ENCODE results near the gene MUC6. TPM values are rescaled to one million over a fixed set of nuclear protein-coding genes. Genes with fewer than 3 reads are reported as not detected.

Gene MUC6
- total RNA-seq, result not detected in 2 replicates

GRCh38 chr11:1036303-1036923 is at the start of gene MUC6:
MUC6 (minus strand) TSS chr11:1036718; CDS start chr11:1036655, 63 bp downstream.

GRCh38 chr11:1074244-1075221 is 38.0 kb upstream of the MUC6 start, which contains the start of gene MUC2:
MUC2 (plus strand) TSS chr11:1074874.

Other genes with a start within 250 kb of the MUC6 start
- gene CEND1, start 246.6 kb downstream of the MUC6 start, total RNA-seq, result under 0.01 and 0.18 TPM in 2 replicates
- 6.8 and 7.6 TPM in 2 replicates for gene SLC25A22, start 238.4 kb downstream of the MUC6 start, total RNA-seq
- gene PIDD1, start 231.5 kb downstream of the MUC6 start, total RNA-seq, result 7.0 and 9.0 TPM in 2 replicates
- gene RPLP2, start 226.8 kb downstream of the MUC6 start, total RNA-seq, result 353 and 358 TPM in 2 replicates
- 15.0 and 23.4 TPM in 2 replicates for gene PNPLA2, start 217.8 kb downstream of the MUC6 start, total RNA-seq
- 2.7 and 4.8 TPM in 2 replicates for gene CRACR2B, start 208.8 kb downstream of the MUC6 start, total RNA-seq
- 545 and 757 TPM in 2 replicates for gene CD151, start 203.8 kb downstream of the MUC6 start, total RNA-seq
- 159 and 286 TPM in 2 replicates for gene POLR2L, start 194.2 kb downstream of the MUC6 start, total RNA-seq
- 63.9 and 81.4 TPM in 2 replicates for gene TSPAN4, start 193.9 kb downstream of the MUC6 start, total RNA-seq
- gene CHID1, start 125.9 kb downstream of the MUC6 start, total RNA-seq, result 34.7 and 45.0 TPM in 2 replicates
- 37.9 and 49.3 TPM in 2 replicates for gene AP2A2, start 110.8 kb downstream of the MUC6 start, total RNA-seq
- under 0.01 TPM in 1 of 2 replicates, not detected in the other for gene MUC2, start 38.2 kb upstream of the MUC6 start, total RNA-seq
- not detected in 2 replicates for gene MUC5AC, start 121.2 kb upstream of the MUC6 start, total RNA-seq
- not detected in 2 replicates for gene MUC5B, start 186.3 kb upstream of the MUC6 start, total RNA-seq

Measured in endothelial cell of coronary artery (primary cell).